ENCODE measurements around the gene RABGGTA.
"Not testable (repeated sequence)": the region's sequence is repeated elsewhere in the genome, so short reads cannot be mapped to it uniquely, and the experiment has no call there.

Gene RABGGTA

DNA sequence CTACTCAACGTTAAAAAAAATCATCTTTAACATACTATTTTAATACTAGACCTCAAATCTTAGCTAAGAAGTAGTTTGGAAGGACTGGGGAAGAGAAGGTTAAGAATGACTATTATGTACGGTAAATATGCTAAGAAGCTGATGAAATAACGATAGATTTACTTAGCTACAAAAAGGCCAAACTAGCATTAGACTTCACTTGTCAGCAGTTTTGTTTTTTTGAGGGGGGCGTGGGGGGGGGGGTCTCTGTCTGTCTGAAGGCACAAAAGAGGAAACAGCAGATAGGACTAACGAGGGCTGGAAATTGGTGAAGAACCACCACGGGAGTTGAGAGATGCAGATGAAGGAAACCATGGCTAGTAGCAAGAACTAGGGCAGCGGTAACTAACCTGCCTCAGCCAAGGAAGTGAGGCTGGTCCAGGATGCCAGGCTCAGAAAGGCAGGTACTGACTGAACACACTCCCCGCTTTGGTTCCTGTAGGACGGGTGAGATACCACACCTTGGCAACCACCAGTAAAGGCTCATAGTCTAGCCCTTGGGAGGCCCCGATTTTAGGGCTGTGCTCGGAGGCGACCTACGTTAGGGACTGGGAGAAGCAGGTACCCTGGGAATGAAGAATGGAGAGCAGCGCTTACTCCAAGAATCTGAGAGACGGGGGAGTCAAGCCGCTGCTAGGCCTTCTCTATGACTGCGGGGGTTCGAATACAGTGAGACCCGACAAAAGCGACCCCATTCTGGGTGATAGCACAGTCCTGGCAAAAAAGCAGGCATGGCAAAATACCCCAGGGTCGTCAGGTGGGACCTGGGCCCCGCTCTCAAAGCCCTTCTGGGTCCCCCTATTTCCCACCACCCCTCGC, 39.9 kb downstream of the RABGGTA start:
- TF ChIP-seq, protein P1, sequence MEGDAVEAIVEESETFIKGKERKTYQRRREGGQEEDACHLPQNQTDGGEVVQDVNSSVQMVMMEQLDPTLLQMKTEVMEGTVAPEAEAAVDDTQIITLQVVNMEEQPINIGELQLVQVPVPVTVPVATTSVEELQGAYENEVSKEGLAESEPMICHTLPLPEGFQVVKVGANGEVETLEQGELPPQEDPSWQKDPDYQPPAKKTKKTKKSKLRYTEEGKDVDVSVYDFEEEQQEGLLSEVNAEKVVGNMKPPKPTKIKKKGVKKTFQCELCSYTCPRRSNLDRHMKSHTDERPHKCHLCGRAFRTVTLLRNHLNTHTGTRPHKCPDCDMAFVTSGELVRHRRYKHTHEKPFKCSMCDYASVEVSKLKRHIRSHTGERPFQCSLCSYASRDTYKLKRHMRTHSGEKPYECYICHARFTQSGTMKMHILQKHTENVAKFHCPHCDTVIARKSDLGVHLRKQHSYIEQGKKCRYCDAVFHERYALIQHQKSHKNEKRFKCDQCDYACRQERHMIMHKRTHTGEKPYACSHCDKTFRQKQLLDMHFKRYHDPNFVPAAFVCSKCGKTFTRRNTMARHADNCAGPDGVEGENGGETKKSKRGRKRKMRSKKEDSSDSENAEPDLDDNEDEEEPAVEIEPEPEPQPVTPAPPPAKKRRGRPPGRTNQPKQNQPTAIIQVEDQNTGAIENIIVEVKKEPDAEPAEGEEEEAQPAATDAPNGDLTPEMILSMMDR (IDR thresholded peaks at IDR 0.05; ENCODE audit: low read depth, low read length) = no peak
- H3K4me3 ChIP-seq (ENCODE audit: low read depth, low read length) = peak overlapping the region; percentile 95

DNA sequence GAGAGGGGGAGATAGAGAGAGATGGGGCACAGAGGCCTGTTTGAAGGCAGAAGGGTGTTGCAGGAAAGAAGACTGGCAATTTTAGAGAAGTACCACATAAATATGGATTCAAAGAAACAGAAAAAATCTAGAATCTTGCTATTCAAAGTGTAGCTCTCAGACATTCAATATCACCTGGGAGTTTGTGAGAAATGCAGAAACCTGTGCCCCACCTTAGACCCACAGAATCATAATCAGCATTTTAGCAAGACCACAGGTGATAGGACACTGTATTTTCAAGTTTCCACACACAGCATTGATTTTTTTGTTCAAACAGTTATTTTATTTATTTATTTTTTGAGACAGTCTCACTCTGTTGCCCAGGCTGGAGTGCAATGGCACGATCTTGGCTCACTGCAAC, 42.5 kb downstream of the RABGGTA start:
- TF ChIP-seq, protein P1 (IDR thresholded peaks at IDR 0.05; ENCODE audit: low read depth, low read length) = no peak
- no peak overlapping the region for H3K4me3 ChIP-seq (ENCODE audit: low read depth, low read length)

DNA sequence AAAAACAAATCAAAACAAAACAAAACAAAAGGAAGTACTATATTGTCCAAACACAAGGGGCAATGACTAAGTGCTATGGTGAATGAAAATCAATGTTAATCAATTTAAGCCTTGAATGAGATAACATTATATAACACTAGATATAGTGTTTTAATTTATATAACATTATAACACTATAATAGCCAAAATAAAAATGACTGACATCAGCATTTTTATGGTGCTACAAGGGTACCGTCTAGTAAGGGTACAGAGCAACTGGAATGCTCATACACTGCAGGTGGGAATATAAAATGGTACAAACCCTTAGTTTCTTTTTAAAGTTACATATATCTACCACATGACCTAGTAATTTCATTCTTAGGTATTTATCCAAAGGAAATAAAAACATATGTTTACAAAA, 44.9 kb downstream of the RABGGTA start:
- TF ChIP-seq, protein P1 (IDR thresholded peaks at IDR 0.05; ENCODE audit: low read depth, low read length) = no peak
- no peak overlapping the region for H3K4me3 ChIP-seq (ENCODE audit: low read depth, low read length)

DNA sequence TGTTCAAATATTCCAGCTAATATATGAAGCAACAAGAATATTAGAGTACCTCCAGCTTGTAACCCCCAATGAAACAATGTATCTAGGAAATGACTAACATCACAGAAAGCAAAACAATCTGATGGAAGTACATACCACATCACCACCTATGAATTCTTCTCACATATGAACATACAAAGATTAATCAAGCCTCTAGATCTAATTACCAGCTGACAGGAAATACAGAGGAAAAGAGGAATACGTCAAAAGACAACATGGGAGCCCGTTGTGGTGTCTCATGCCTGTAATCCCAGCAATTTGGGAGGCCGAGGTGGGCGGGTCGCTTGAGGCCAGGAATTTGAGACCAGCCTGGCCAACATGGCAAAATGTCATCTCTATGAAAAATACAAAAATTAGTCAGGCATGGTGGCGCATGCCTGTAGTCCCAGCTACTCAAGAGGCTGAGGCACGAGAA, 46.8 kb downstream of the RABGGTA start:
- no peak overlapping the region for H3K4me3 ChIP-seq (ENCODE audit: low read depth, low read length)
- TF ChIP-seq, protein P1 (IDR thresholded peaks at IDR 0.05; ENCODE audit: low read depth, low read length) = no peak

DNA sequence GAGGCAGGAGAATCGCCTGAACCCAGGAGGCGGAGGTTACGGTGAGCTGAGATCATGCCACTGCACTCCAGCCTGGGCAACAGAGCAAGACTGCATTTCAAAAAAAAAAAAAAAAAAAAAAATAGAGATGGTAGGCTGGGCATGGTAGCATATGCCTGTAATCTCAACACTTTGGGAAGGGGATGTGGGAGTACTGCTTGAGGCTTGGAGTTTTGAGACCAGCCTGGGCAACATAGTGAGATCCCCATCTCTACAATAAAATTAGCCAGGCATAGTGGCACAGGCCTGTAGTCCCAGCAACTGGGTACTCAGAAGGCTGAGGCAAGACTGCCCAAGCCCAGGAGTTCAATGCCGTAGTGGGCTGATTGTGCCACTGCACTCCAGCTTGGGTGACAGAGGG, 48.4 kb downstream of the RABGGTA start:
- not testable (repeated sequence) for H3K4me3 ChIP-seq (ENCODE audit: low read depth, low read length)

DNA sequence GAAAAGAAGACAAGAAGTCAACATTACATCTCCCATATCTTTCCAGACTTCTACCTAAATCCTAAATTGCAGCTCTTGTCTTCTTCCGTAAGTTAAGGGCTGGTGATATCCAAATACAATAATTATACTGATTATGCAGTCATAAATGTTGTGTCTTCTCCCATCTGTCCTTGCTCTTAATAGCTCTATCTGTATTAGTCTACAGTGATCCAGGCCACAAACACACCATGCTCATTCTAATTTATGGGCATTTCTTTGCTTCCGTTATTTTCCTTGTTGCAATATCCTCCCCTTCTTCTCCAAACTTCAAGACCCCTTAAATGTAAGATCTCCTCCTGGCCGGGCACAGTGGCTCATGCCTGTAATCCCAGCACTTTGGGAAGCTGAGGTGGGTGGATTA, 51.9 kb downstream of the RABGGTA start:
- no peak overlapping the region for H3K4me3 ChIP-seq (ENCODE audit: low read depth, low read length)
- TF ChIP-seq, protein P1 (IDR thresholded peaks at IDR 0.05; ENCODE audit: low read depth, low read length) = no peak

DNA sequence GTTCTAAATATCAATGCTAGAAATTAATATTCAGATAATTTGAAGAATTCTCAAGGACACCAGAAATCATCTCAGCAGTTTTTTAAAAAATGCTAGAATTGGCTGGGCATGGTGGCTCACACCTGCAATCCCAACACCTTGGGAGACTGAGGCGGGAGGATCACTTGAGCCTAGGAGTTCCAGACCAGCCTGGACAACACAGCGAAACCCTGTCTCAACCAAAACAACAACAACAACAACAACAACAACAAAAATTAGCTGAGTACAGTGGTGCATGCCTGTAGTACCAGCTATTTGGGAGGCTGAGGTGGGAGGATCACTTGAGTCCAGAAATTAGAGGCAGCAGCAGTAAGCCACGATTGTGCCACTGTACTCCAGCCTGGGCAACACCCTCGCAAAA, 52.3 kb downstream of the RABGGTA start:
- no peak overlapping the region for H3K4me3 ChIP-seq (ENCODE audit: low read depth, low read length)
- TF ChIP-seq, protein P1 (IDR thresholded peaks at IDR 0.05; ENCODE audit: low read depth, low read length) = no peak

DNA sequence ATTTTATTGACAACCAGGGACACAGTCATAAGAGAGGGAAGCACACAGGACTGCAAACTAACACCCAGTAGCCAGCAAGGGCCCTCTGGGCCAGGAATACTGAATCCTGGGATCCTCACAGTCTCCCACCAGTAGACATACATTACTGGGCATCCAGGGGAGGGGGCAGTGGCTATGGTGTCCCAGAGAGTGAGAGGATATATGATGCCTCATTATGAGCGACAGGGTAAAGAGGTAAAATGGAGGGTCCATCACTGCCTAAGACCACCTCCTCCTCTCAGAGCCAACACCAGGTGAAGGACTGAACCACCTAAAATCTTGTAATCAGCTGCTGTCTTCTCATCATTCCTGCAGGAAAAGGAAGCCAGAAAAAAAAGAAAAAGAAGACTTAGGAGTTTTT, 54.5 kb downstream of the RABGGTA start:
- not testable (repeated sequence) for H3K4me3 ChIP-seq (ENCODE audit: low read depth, low read length)

All from WI38 (cell line).